ENCODE data around the gene ENAH.
A peak's percentile ranks its signal among the peaks of the same experiment; 100 is the strongest.

Gene ENAH

DNA sequence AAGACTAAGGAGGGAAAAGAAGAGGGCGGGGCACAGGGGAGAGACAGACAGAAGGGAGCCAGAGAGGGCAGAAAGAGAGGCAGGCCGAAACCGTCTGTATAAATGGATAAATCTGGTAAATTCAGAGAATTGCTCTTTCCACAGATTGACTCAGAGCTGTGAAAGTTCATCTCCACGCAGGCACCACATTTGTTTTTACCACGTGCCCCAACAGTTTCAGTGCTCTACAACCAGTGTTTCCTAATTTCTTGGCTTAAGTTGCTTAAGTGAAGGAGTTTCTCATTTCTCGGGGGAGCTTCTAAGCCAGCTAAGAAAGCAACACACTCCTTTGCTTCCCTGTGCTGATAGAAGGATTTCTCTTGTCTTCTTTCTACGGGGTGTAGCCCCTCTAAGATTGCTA, 87.1 kb downstream of the ENAH start:
- no peaks in the 10 kb centered on the region for H3K36me3 ChIP-seq (replicated peaks; ENCODE audit: low read depth, low read length)

GRCh38 chr1:225561675-225562074, 91.2 kb downstream of the ENAH start:
- TF ChIP-seq EZH2phosphoT487 (IDR thresholded peaks at IDR 0.05; ENCODE audit: low read depth) (no peak), CTCF (IDR thresholded peaks at IDR 0.05; ENCODE audit: low read depth, low read length) (no peak)
- H4K20me1 ChIP-seq (ENCODE audit: insufficient read depth, low read length): no peaks in the 10 kb centered on the region
- H3K9ac ChIP-seq (ENCODE audit: low read length): no peak overlapping the region
- H3K4me2 ChIP-seq (ENCODE audit: low read length): no peak overlapping the region
- H3K79me2 ChIP-seq (ENCODE audit: low read length): no peaks in the 10 kb centered on the region
- 0 out of 2 replicates have a peak, but pooled peaks cover 3% of the 10 kb centered on the region for H3K9me3 ChIP-seq (ENCODE audit: insufficient read depth, low read length)
- H3K27me3 ChIP-seq (ENCODE audit: low read depth, low read length): no peaks in the 10 kb centered on the region
- H3K27ac ChIP-seq (ENCODE audit: low read length): no peak overlapping the region
- H3K4me3 ChIP-seq (ENCODE audit: low read length): no peak overlapping the region
- H3K4me1 ChIP-seq (ENCODE audit: low read length): peaks cover 12% of the 10 kb centered on the region
- peaks cover 3% of the 10 kb centered on the region for H3K36me3 ChIP-seq (replicated peaks; ENCODE audit: low read depth, low read length)
- H2AFZ ChIP-seq (ENCODE audit: low read depth, low read length): no peak overlapping the region

More for the DNA sequence above, 87.1 kb downstream of the ENAH start:
- no peaks in the 10 kb centered on the region for H3K27me3 ChIP-seq (ENCODE audit: low read depth, low read length)
- no peaks in the 10 kb centered on the region for H3K79me2 ChIP-seq (ENCODE audit: low read length)
- no peak overlapping the region for H3K4me3 ChIP-seq (ENCODE audit: low read length)
- no peak for TF ChIP-seq EZH2phosphoT487 (IDR thresholded peaks at IDR 0.05; ENCODE audit: low read depth)
- no peak overlapping the region for H3K4me2 ChIP-seq (ENCODE audit: low read length)
- H3K27ac ChIP-seq (ENCODE audit: low read length): no peak overlapping the region
- H4K20me1 ChIP-seq (ENCODE audit: insufficient read depth, low read length): no peaks in the 10 kb centered on the region
- no peak overlapping the region for H3K9ac ChIP-seq (ENCODE audit: low read length)
- 0 out of 2 replicates have a peak, but pooled peaks cover 3% of the 10 kb centered on the region for H3K4me1 ChIP-seq (ENCODE audit: low read length)
- no peaks in the 10 kb centered on the region for H3K9me3 ChIP-seq (ENCODE audit: insufficient read depth, low read length)
- H2AFZ ChIP-seq (ENCODE audit: low read depth, low read length): no peak overlapping the region; the same call in 1 of the 2 replicates

GRCh38 chr1:225559902-225560301, 93.0 kb downstream of the ENAH start:
- Histone ChIP-seq H3K4me2 (ENCODE audit: low read length) (peak overlapping the region; percentile 36), H3K4me3 (ENCODE audit: low read length) (peak overlapping the region; percentile 8; the same call in 1 of the 2 replicates), H3K4me1 (ENCODE audit: low read length) (peaks cover 12% of the 10 kb centered on the region), H3K27me3 (ENCODE audit: low read depth, low read length) (no peaks in the 10 kb centered on the region), H3K79me2 (ENCODE audit: low read length) (no peaks in the 10 kb centered on the region), H3K27ac (ENCODE audit: low read length) (no peak overlapping the region), H2AFZ (ENCODE audit: low read depth, low read length) (peak overlapping the region; percentile 92), H3K9ac (ENCODE audit: low read length) (no peak overlapping the region), H4K20me1 (ENCODE audit: insufficient read depth, low read length) (no peaks in the 10 kb centered on the region), H3K36me3 (replicated peaks; ENCODE audit: low read depth, low read length) (peaks cover 6% of the 10 kb centered on the region), H3K9me3 (ENCODE audit: insufficient read depth, low read length) (0 out of 2 replicates have a peak, but pooled peaks cover 6% of the 10 kb centered on the region)
- TF ChIP-seq EZH2phosphoT487 (IDR thresholded peaks at IDR 0.05; ENCODE audit: low read depth) (no peak), CTCF (IDR thresholded peaks at IDR 0.05; ENCODE audit: low read depth, low read length) (no peak)

- Histone ChIP-seq H3K27me3 (ENCODE audit: low read depth, low read length) (no peaks in the 10 kb centered on the region), H4K20me1 (ENCODE audit: insufficient read depth, low read length) (no peaks in the 10 kb centered on the region), H3K4me1 (ENCODE audit: low read length) (peaks cover 12% of the 10 kb centered on the region), H3K4me3 (ENCODE audit: low read length) (peak overlapping the region; percentile 8; the same call in 1 of the 2 replicates), H3K36me3 (replicated peaks; ENCODE audit: low read depth, low read length) (peaks cover 6% of the 10 kb centered on the region), H3K27ac (ENCODE audit: low read length) (peak overlapping the region; percentile 18; the same call in 1 of the 2 replicates), H3K79me2 (ENCODE audit: low read length) (no peaks in the 10 kb centered on the region), H3K4me2 (ENCODE audit: low read length) (peak overlapping the region; percentile 36), H3K9ac (ENCODE audit: low read length) (no peak overlapping the region), H3K9me3 (ENCODE audit: insufficient read depth, low read length) (0 out of 2 replicates have a peak, but pooled peaks cover 6% of the 10 kb centered on the region), H2AFZ (ENCODE audit: low read depth, low read length) (peak overlapping the region; percentile 92)
- TF ChIP-seq EZH2phosphoT487 (IDR thresholded peaks at IDR 0.05; ENCODE audit: low read depth) (no peak), CTCF (IDR thresholded peaks at IDR 0.05; ENCODE audit: low read depth, low read length) (no peak)
Measured at GRCh38 chr1:225559326-225559725, 93.6 kb downstream of the ENAH start.
